Measurements from ENCODE around the gene CACNA1E. TPM values are rescaled to one million over a fixed set of nuclear protein-coding genes. Genes with fewer than 3 reads are reported as not detected.

The CACNA1E gene
- total and polyA plus RNA-seq, 2 donors (not counting 1 experiment from before 2014, with no cell fraction given) = 0.37 to 0.40 TPM

DNA sequence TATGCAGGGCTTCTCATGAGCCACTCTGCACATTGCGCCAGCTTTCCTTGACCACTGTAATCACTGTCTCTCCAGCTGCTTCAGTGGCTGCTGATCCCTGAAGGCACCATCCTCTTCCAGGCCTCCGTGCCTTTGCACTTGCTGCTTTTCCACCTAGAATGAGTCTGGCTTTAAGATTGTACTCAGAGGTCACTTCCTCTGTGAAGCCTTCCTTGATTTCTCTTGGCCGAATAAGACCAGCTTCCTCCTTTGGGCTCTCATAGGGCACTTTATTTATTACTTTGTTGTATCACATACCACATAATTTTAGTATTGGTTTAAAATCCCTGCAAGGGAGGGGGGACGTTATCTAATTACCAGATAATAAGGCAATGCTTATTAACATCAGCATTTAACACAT is 10.6 kb downstream of the CACNA1E start:
- Mint-ChIP-seq H3K4me3 (no peak overlapping the region), H3K9me3 (ENCODE audit: insufficient read depth) (no peaks in the 10 kb centered on the region), H3K4me1 (no peaks in the 10 kb centered on the region), H3K27me3 (peaks cover 46% of the 10 kb centered on the region), H3K27ac (no peak overlapping the region)
- H3K9ac ChIP-seq (ENCODE audit: low read length) = no peak overlapping the region
- H3K79me2 ChIP-seq (ENCODE audit: control insufficient read depth, insufficient read depth, low read length) = no peaks in the 10 kb centered on the region
- no peaks in the 10 kb centered on the region for H3K9me3 ChIP-seq (ENCODE audit: control extremely low read depth in 1 of 3, control insufficient read depth in 2 of 3, insufficient read depth in 1 of 3, low read length in 2 of 3)
- no peaks in the 10 kb centered on the region for H3K36me3 ChIP-seq (replicated peaks in 1 of 2; ENCODE audit: control extremely low read depth in 1 of 2, control insufficient read depth in 1 of 2, extremely low read depth in 1 of 2, insufficient read depth in 2 of 2, low read length in 1 of 2)
- ChIA-PET POLR2A (no interaction called here), CTCF (no interaction called here)
- ATAC-seq (ENCODE audit: low read depth) = no peak
- TF ChIP-seq, protein P1, sequence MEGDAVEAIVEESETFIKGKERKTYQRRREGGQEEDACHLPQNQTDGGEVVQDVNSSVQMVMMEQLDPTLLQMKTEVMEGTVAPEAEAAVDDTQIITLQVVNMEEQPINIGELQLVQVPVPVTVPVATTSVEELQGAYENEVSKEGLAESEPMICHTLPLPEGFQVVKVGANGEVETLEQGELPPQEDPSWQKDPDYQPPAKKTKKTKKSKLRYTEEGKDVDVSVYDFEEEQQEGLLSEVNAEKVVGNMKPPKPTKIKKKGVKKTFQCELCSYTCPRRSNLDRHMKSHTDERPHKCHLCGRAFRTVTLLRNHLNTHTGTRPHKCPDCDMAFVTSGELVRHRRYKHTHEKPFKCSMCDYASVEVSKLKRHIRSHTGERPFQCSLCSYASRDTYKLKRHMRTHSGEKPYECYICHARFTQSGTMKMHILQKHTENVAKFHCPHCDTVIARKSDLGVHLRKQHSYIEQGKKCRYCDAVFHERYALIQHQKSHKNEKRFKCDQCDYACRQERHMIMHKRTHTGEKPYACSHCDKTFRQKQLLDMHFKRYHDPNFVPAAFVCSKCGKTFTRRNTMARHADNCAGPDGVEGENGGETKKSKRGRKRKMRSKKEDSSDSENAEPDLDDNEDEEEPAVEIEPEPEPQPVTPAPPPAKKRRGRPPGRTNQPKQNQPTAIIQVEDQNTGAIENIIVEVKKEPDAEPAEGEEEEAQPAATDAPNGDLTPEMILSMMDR (IDR thresholded peaks at IDR 0.05) = no peak
- no peak for TF ChIP-seq EZH2 (IDR thresholded peaks at IDR 0.05; ENCODE audit: borderline replicate concordance, insufficient read depth, low read depth, low read length, poor library complexity, severe bottlenecking)
- H4K20me1 ChIP-seq (ENCODE audit: control insufficient read depth, insufficient read depth, low read length, poor library complexity, severe bottlenecking) = no peaks in the 10 kb centered on the region
- no peak overlapping the region for H3K27ac ChIP-seq (ENCODE audit: low read length in 2 of 2)
- no peak overlapping the region for H3K4me2 ChIP-seq (replicated peaks; ENCODE audit: low read depth, low read length, poor library complexity, severe bottlenecking)
- WGBS (ENCODE audit: insufficient coverage) = 100% methylated on average over 2 of the region's 4 CpGs
- H3K27me3 ChIP-seq (replicated peaks in 1 of 4; ENCODE audit: control extremely low read depth in 1 of 4, control insufficient read depth in 3 of 4, insufficient read depth in 4 of 4, low read length in 3 of 4) = peaks cover 0 to 18% (median 9%) of the 10 kb centered on the region in 4 experiments
- no peak overlapping the region for H2AFZ ChIP-seq (ENCODE audit: insufficient read depth, low read depth, low read length, poor library complexity, severe bottlenecking)
- no peak overlapping the region for H3K4me3 ChIP-seq (ENCODE audit: control extremely low read depth in 1 of 5, extremely low read depth in 1 of 5, insufficient read depth in 1 of 5, low read depth in 2 of 5, low read length in 4 of 5)
- no peaks in the 10 kb centered on the region for H3K4me1 ChIP-seq (ENCODE audit: control insufficient read depth in 2 of 2, insufficient read depth in 2 of 2, low read length in 2 of 2)
- DNase-seq = no peak
- intact Hi-C loops (cut with micrococcal nuclease) = no loop called here

DNA sequence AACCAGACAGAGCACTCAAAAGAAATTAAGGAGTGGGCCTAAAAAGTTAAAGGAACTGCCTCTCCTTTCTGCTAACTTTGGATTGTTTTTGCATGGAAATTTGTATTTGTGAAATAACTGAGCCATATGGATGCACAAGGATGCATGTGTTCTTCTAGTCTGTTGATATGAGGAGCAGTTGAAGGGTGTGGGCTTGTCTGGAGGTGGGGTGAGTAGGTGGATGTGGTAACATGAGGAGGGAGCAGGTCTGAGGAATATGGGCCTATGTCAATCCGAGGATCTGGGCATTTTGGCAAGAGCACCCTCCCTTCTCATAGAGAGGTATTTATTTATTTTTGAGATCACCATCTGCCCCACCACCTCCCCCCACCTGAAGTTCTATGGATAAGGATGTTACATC is 13.4 kb downstream of the CACNA1E start:
- CTCF ChIA-PET = interaction anchor here (1.6 kb wide), 1 partner anchor 18 kb away, joined by 4 read pairs; no protein-coding TSS in a partner anchor

More for the DNA sequence above, 13.4 kb downstream of the CACNA1E start:
- Histone ChIP-seq H3K4me1 (ENCODE audit: control insufficient read depth in 2 of 2, insufficient read depth in 2 of 2, low read length in 2 of 2) (no peaks in the 10 kb centered on the region), H3K27me3 (replicated peaks in 1 of 4; ENCODE audit: control extremely low read depth in 1 of 4, control insufficient read depth in 3 of 4, insufficient read depth in 4 of 4, low read length in 3 of 4) (peaks cover 0 to 12% (median 4%) of the 10 kb centered on the region in 4 experiments), H3K36me3 (replicated peaks in 1 of 2; ENCODE audit: control extremely low read depth in 1 of 2, control insufficient read depth in 1 of 2, extremely low read depth in 1 of 2, insufficient read depth in 2 of 2, low read length in 1 of 2) (no peaks in the 10 kb centered on the region), H3K4me2 (replicated peaks; ENCODE audit: low read depth, low read length, poor library complexity, severe bottlenecking) (no peak overlapping the region), H3K9me3 (ENCODE audit: control extremely low read depth in 1 of 3, control insufficient read depth in 2 of 3, insufficient read depth in 1 of 3, low read length in 2 of 3) (no peaks in the 10 kb centered on the region), H2AFZ (ENCODE audit: insufficient read depth, low read depth, low read length, poor library complexity, severe bottlenecking) (no peak overlapping the region), H3K4me3 (ENCODE audit: control extremely low read depth in 1 of 5, extremely low read depth in 1 of 5, insufficient read depth in 1 of 5, low read depth in 2 of 5, low read length in 4 of 5) (no peak overlapping the region), H3K27ac (ENCODE audit: low read length in 2 of 2) (no peak overlapping the region), H3K9ac (ENCODE audit: low read length) (no peak overlapping the region), H3K79me2 (ENCODE audit: control insufficient read depth, insufficient read depth, low read length) (no peaks in the 10 kb centered on the region), H4K20me1 (ENCODE audit: control insufficient read depth, insufficient read depth, low read length, poor library complexity, severe bottlenecking) (no peaks in the 10 kb centered on the region)
- Mint-ChIP-seq H3K4me1 (peaks cover 4% of the 10 kb centered on the region), H3K27me3 (peaks cover 29% of the 10 kb centered on the region), H3K4me3 (no peak overlapping the region), H3K9me3 (ENCODE audit: insufficient read depth) (no peaks in the 10 kb centered on the region), H3K27ac (no peak overlapping the region)
- no CpG with 5 or more reads among the region's 1 CpG for WGBS (ENCODE audit: insufficient coverage)
- ATAC-seq (ENCODE audit: low read depth) (no peak), DNase-seq (no peak)
- POLR2A ChIA-PET = no interaction called here
- intact Hi-C loops (cut with micrococcal nuclease) = no loop called here
- TF ChIP-seq, protein P1 (IDR thresholded peaks at IDR 0.05) = no peak
- no peak for TF ChIP-seq EZH2 (IDR thresholded peaks at IDR 0.05; ENCODE audit: borderline replicate concordance, insufficient read depth, low read depth, low read length, poor library complexity, severe bottlenecking)
